Activated effector memory CD4-positive, alpha-beta T cell treated with Interleukin-2 at 50 U/mL for 16 hours (primary cell): Measurements from ENCODE around the gene WRNIP1.

Source experiments
- DNase-seq: peaks from one replicate; pipeline ENCODE4 v3.0.0-alpha.2; 2020

WRNIP1 gene

GRCh38 chr6:2765166-2765895 is at the start of gene WRNIP1:
WRNIP1 (plus strand) TSS chr6:2765393; CDS start chr6:2765623, 230 bp downstream.
- DNase-seq = peak; percentile 95

DNA sequence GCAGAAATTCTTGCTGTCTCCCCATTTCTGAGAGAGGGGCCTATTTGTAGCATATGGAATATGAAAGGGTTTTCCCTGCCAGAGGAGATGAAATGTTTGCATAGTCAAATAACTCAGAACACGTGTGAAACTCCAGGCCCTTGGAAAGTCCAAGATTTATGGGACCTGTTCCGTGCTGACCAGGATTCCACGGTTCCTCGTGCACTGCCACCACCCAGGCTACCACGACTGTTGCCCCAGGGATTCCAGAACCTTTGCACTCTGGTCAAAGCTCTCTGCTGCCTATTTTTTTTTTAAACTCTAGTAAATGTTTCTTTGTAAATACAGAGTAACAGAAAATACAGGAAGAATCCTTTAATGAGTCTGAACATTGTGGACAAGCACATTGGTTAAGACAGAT is 49.5 kb upstream of the WRNIP1 start:
- no peak for DNase-seq

DNA sequence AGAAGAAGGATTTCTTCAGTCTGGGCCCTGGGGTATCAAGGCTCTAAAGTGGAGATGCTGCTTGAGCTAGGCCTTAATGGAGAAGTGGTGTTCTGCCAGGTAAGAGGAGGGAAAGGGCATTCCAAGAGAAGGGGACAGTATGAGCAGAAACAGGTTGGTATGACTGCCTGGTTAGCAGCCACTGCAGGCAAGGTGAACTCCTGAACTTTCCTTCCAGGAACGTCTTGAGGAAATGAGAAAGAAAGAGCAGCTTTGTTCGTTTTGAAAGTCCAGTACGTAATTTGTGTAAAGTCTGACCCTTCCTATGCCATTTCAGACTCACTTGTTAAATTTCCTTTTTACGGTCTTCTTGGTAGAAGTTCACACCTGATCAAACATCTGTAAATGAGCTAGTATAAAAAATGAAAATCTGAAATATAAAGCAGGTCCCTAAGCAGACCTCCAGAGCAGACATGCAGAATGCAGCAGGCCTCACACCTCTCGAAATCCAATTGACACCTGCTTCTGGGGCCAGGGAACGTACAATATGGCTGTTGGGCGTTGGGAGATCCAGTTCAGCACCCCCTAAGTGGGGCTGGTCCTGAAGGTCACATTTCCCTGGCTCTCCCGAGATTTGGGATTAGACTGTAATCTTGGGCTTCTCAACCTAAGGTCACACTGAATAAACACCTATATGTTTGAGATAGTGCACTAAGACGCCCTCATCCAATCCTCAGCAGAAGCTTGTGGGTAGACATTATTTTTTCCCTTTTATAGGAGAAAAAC is 48.1 kb upstream of the WRNIP1 start:
- no peak for DNase-seq

GRCh38 chr6:2718334-2719092 is 46.7 kb upstream of the WRNIP1 start:
- DNase-seq = no peak

GRCh38 chr6:2719093-2719455 is 46.1 kb upstream of the WRNIP1 start:
- DNase-seq = no peak

DNA sequence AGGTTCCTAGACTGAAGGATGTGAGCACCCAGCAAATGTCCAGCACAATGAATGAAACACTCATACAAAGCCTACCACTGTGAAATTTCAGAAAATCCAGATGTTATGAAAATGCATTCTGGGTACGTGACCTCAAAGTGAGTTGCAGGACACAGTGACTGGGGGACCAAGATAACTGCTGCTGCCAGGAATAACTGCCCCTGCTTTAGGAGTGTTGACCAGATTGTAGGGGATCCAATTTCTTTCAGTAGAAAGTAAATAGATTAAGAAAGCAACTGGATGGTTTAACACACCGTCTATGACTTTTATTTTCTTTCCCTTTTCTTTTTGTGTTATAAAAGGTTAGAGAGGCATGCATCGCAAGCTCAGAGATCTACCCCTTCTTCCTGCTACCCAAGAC is 44.0 kb upstream of the WRNIP1 start:
- no peak for DNase-seq

- DNase-seq = no peak
Observed at GRCh38 chr6:2725364-2725988, 39.7 kb upstream of the WRNIP1 start.

DNA sequence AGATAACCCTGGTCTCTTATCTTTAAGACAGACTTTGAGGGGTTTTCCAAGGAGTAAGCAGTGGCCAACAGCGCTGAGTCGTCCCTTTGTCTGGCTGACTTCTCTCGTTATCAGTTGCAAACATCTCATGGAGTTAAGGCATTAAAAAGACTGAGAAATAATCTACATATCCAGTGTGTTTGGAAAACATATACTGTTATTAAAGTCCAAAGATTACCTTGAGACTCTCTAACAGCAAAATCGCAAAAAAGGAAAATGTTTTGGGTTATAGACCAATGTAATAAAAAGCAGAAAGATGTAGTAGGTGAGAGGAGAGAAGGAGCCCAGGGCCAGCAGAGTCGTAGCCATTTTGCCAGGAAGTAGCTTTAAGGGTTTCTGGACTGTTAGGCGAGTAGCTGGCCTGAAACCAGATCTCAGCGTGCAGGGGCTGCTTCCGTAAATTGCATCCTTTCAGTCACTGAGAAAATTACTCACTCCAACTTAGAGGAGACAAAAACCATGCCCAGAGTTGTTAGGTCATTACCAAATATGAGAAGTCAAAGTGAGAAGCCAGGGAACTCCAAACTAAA is 39.1 kb upstream of the WRNIP1 start:
- DNase-seq = no peak

GRCh38 chr6:2729921-2730320 is 35.3 kb upstream of the WRNIP1 start:
- DNase-seq = no peak

GRCh38 chr6:2730353-2731107 is 34.7 kb upstream of the WRNIP1 start:
- DNase-seq = no peak

- DNase-seq = no peak
Observed at GRCh38 chr6:2731281-2731909, 33.8 kb upstream of the WRNIP1 start.

DNA sequence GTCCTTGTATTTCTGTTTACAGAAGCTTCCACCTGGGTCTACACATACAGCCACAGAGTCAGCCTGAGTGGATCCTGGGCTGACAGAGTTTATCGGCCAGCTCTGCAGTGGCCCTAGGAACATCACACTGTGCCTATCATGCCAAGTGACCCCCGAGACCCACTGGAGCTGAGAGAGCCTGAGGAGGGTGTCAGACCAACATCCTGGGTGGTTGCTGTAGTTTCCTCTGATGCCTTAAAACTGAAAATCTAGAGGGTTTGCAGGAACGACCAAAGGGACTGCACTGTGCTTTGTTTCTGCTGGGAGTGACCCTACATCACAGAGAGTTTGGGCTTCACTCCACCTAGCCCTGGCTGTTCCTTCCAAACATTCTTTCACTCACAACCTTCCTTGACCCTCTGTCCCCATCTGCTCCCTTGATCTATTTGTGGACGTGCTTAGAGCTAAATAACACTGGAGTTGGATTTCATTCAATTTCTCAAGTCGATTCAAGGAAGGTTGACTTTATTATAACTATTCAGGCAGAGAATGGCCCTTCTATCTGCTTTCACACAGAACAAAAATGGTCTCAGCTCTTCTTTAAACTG is 32.6 kb upstream of the WRNIP1 start:
- no peak for DNase-seq

DNA sequence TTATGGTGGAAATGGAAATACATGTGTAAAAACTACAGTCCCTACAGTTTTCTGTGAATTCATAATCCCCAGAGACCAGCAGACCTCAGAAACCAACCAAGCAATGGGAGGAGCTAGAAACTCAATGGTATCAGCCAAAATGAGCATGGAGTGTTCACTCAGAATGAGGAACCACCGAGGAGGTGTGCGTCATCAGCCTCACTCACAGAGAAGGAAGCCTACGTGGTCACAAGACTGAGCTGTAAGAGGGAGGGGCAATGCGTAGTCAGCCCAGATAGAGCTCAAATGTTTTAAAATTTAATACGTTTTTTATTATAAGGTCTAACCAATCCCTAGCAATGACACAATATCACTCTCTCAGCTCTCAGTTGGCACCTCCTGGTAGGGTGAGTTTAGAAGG is 31.9 kb upstream of the WRNIP1 start:
- DNase-seq = no peak

DNA sequence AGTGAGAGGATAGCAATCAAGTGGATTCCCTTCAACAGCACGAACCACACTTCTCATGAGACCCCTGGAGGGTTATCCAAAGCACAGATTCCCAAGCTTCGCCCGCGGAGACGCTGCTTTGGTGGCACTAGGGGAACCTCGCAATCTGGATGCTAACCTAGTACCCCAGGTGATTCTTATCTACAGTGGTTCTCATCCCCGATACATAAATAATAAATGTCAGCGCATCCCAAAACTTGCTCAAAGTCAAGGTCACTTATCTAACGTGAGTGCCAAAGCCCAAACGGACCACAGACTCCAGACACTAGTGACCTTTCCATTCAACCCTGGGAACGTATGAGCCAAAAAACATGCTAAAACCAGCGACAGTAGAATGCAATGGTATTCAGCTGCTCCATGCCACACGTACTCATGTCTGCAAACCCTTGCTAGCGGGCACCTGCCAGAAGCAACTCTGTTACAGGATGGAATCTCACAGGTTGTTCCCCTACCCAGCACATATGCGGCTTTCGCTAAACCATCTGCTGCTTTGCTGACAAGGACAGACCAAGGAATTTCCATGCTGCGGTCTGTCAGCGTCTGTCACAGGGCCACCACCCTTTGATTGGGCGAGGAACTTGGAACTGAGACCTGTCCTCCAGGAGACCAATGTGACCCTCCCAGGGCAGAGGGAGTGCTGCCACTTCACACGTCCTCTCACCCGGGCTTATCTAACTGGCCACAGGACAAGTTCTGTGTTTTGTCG is 31.3 kb upstream of the WRNIP1 start:
- DNase-seq = no peak

GRCh38 chr6:2734488-2735166 is 30.6 kb upstream of the WRNIP1 start:
- DNase-seq = no peak

DNA sequence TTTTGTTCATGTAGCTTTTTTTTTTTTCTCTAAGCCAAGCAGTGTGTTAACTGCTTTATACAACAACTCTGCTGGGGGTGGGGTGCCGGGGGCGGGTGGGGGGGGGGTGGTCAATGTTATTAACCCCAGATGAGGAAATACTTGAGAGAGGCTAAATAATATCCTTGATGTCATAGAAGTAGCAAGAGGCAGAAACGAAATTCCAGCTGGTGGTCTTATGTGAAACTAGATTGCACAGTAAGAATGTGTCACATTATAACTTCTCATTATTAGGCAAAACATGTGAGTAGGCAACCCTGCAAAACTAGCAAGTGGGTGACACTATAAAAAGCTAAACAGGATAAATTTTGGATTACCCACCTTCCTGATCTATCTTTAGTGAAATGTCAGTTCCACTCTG is 27.3 kb upstream of the WRNIP1 start:
- DNase-seq = no peak

DNA sequence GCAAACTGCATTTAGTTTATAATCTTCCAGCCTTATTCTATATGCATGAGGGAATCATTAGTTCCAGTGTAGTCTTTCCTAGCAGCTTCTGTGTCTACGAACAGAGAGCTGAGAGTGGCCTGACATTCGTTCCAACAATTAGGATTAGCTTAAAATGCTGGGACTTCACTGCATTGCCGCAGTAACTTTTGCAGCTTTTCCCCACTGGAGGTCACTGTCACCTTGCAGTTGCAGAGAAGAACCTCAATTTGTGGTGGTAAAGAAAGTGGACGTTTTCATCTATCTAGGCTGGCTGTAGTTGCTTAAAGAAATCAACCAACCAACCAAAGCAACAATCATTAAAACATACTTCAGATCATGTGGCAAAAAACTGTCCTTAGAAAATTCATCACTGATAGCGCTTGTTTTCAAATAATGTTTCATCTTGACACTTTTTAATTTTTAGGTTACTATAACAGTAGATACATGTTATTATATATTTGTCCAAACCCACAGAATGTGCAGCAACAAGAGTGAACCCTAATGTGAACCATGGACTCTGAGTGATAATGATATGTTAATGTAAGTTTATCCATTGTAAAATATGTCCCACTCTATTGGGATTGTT is 26.7 kb upstream of the WRNIP1 start:
- peak; percentile 10 for DNase-seq

DNA sequence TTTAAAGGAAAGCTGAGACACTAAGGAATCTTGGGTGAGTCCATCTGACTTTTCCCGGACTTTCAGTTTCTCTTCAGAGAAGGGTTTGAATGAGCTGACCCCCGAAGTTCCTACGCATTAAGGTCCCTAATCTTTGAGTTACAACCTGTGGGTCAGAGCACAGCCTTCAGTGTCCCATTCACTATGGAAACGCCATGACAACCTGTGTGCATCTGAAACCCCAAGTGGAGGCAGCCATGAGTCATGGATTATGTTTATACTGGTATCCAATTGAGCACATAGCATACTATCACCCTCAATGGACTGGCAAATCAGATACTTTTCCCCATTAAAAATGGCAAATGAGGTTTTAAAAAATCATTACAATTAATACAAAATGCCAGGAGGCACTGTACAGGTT is 25.9 kb upstream of the WRNIP1 start:
- DNase-seq = no peak

GRCh38 chr6:2740581-2740980 is 24.6 kb upstream of the WRNIP1 start:
- DNase-seq = no peak

DNA sequence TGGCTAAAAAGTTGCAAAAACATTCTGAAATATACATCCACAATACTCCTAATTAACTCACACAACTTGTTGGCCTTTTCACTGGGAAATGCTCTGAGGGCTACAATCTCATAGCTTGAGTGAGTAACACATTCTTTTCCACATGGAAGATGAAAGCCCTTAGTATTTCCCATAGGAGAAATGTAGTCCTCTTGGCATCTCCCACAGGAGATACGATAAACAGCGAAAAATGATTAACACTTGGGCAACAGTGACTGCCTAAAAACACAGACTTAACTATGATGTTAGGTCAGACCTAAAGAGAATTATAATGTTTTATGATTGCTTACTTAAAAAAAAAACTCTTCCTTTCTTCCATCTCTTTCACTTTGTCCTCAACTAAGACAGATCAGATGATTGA is 23.4 kb upstream of the WRNIP1 start:
- no peak for DNase-seq
